GM12891 (cell line): ENCODE results near the gene CDK9.

Experiments
- PAX5 ChIP-seq: IDR thresholded peaks from 2 replicates; pipeline ENCODE4 v1.6.1; 2011; ENCODE audit warnings: low read length, moderate library complexity, mild to moderate bottlenecking; ENCODE audit not compliant: insufficient read depth, severe bottlenecking
- POLR2A ChIP-seq: IDR thresholded peaks from 2 replicates; pipeline ENCODE4 v1.6.1; 2011; ENCODE audit warnings: low read depth, low read length, control low read depth
- POLR2AphosphoS5 ChIP-seq: IDR thresholded peaks from 2 replicates; pipeline ENCODE4 v1.6.1; 2011; ENCODE audit warnings: low read depth, low read length, control low read depth
- SPI1 ChIP-seq: IDR thresholded peaks from 2 replicates; pipeline ENCODE4 v1.6.1; 2011; ENCODE audit warnings: low read depth, low read length, control low read depth
- TAF1 ChIP-seq: IDR thresholded peaks from 2 replicates; pipeline ENCODE4 v1.6.1; 2011; ENCODE audit warnings: low read depth, low read length, control low read depth

DNA sequence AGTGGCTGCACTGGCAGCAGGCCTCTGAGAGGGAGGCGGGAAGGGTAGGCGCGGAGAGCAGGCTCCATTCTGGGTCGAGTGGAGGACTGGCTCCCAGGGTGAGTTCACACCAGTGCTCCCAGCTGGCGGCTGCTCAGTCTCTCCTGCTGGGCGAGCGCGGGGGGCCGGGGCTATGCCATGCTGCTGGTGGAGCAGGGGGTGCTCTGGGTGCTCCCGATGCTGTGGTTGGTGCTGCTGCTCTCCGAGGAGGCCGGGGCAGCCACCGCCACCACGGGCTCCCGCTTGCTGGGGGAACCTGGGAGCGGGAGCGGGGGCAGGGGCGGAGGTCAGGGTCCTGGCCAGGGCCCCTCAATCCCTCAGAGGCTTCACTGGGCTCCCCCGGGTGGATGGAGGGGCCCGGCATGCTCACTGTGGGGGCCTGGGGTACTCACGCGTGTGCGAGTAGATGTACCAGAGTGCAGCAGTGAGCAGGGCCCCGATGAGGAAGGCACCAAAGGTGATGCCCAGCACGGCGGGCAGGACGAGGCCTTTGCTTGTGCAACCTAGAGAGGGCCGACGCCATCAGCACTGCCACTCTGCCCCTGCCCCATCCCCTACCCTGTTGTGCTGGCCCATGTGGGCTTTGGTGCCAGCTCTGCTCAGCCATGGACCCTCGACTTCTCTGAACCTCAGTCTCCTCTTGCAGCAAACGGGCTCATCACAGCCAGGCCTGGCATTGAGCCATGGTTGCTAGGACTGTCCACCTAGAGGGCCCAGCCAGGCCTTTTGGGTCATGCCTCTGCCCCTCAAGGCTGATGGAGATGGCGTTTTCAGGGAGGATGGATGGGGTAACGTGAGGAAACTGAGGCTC lies 29.9 kb downstream of the CDK9 start:
- TF ChIP-seq POLR2A, result no peak; the same call in 1 of the 2 replicates
- no peak for TF ChIP-seq PAX5
- TF ChIP-seq SPI1, result no peak
- TF ChIP-seq POLR2AphosphoS5, result no peak
- no peak for TF ChIP-seq TAF1
